ENCODE results near the gene CAMK2A.

The CAMK2A gene

GRCh38 chr5:150277043-150277442 is 12.5 kb downstream of the CAMK2A start:
- no peak for DNase-seq

- no peak for DNase-seq
These were observed 14.8 kb downstream of the CAMK2A start for GRCh38 chr5:150274811-150275210.

DNA sequence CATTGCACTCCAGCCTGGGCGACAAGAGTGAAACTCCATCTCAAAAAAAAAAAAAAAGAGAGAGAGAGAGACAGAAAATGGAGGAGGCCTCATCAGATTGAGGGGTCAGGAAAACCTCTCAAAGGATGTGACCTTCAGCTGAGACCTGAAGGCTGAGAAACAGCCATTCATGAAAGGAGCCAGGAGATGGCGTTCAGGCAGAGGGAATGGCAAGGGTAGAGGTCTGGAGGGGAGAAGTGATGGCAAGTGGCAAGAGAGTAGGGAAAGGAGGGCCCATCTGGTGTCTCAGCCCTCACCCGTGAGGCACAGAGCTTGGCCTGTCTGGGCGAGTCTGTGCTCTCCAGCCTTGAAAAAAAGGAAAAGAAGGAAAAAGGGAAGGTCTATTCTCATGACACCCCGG is 17.0 kb downstream of the CAMK2A start:
- no peak for DNase-seq

DNA sequence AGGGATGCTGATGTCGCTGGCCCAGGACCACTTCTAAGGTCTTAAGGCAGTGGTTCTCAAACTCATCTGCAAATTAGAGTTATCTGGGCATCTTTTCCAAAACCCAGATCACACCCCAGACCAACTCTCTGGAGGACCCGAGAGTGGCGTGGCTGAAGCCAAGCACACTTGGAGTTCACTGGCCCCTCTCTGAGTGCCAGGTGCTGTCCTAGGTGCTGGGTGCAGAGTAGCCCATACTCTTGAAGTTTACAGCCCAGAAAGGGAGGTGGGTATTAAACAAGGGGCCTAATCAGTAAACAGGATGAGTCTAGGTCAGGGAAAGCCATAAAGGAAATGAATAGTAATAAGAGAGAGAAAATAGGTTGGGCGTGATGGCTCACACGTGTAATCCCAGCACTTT is 17.6 kb downstream of the CAMK2A start:
- no peak for DNase-seq

DNA sequence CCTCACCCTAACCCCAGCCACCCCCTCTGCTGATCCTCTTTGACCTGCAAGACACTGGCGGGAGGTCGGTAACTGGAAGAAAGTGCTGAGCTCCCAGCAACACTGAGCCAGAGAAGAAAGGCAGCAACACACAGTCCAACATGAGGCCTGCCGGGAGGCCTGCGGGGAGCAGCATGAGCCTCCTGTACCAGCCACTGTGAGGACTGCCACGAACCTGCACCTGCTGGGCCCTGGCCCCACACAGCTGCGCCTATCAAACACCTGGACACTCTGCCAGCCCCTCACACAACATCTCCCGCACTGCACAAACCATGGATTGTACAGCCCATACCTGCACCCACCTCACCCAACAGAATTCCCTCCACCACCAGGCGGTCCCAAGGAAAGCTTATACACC is 18.3 kb downstream of the CAMK2A start:
- no peak for DNase-seq

GRCh38 chr5:150270541-150271295 is 18.9 kb downstream of the CAMK2A start:
- no peak for DNase-seq

DNA sequence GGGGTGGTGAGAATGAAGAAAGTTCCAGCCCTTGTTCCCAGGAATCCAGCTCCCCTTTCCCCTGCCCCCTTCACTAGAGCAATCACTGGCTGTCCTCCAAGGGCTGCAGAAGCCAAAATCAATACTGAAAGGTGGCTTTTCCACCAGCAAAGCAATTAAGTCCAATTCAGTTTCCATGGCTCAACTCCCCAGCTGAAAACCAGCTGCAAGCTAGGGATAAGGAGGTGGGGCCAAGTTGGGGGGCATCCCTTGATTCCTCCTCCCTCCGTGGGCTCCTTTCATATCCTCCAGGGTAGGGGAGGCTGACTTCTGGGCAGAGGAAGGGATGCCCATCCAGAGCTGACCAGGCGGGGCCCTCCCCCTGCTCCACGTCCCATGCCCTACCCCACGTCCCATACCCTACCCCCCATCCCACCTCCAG is 22.7 kb downstream of the CAMK2A start:
- DNase-seq: no peak

- DNase-seq: no peak
These were observed 23.6 kb downstream of the CAMK2A start for GRCh38 chr5:150265870-150266383.

DNA sequence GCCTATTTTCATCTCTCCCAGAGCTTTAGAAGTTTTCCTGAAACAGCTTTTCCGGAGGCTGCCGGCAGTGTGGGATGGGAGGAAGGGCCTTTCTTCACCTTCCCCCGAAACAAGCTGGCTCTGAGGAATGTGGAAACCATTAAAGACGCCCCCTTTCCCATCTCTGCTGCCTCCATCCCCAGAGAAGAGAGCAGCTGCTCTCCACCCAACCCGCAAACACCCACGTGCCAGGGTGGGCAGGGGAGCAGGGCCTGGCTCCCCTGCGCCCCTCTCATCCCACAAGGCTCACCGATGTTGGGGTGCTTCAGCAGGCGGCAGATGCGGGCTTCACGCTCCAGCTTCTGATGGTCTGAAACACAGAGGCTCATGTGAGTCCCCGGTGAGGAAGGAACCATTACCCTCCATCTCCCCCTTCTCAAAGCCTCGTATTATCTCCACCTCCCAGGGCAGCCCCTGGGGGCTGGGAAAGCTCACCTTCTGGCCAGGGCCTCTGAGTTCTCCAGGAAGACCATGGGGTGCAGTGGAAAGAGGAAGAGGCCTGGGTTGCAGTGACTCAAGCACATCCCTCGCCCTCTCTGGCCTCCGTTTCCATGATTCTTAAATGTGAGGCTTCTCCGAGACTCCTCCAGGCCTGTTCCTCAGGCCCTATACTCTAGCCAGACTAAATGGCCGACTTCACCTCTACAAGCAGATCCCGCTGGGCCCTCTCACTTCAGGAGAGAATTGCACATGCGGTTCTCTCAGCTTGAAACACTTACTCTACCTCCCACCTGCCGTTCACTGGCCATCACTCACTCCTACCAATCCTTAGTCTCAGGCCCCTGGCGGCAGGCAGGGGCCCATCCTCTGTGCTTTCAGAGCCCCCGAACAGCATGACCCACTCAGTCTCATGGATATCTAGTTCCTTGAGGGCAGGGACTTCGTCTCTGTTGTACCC is 24.6 kb downstream of the CAMK2A start:
- DNase-seq: no peak

DNA sequence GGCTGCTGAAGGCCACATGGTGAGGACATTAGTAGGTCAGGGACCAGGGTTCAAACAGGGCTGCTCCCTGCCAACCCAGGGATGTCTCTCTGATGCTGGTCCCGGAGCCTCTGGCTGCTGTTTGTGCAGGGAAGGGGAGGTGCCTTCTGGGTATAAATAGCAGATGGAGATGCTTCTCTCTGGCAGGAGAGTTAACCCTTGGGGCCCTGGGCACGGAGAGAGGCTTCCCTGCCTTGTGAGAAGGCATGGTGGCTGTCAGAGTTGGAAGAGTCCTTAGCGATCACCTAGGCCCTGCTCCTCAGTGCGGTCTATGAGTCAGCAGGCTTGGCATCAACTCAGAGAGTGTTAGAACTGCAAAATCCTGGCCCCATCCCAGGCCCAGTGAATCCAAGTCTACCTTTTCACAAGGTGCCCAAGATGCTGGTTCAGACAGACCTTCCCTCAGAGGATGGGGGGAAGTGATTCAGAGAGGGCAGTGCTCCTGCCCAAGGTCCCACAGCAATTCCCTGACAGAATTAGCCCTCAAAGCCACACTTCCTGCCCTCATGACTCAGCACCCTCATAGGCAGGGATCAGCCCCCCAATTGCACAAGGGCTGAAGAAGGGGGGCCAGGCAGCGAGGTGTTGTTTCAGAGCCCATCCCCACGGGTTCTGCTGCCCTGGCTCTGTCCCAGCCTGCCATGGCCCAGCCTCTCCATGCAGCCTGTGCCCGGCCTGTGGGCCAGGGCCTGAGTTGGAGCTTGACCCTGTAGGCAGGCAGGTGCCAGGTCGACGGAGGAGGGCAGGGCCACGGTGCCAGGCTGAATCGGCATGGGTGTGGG is 25.6 kb downstream of the CAMK2A start:
- DNase-seq: no peak

DNA sequence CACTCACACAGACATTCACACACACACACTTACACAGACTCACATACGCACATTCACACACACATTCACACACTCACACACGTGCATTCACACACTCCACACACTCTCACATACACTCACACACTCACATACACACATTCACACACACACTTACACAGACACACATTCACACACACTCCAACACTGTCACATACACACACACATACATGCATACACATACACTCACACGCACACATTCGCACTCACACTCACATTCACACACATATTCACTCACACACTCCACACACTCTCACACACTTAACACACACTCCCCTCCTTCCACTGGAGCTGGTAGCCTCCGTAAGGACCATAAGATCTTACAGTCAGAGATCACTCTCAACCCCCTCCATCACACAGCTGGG is 26.2 kb downstream of the CAMK2A start:
- DNase-seq: no peak

DNA sequence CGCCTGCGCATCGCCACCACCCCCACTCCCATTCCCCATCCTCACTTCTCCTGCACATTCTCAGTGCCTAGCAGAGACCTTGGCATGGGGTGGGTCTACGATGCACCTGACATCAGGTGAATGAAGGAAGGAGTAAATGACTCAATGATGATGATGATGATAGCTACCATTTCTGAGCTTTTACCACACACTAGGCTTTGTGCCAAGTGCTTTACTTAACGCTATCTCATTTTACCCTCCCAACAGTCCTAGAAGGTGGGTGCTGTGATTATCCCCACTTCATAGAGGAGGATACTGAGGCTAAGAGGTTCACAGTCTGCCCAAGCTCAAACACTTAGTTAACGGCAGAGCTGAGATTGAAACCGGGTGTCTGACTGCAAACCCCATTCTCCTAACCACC is 27.1 kb downstream of the CAMK2A start:
- DNase-seq: no peak

DNA sequence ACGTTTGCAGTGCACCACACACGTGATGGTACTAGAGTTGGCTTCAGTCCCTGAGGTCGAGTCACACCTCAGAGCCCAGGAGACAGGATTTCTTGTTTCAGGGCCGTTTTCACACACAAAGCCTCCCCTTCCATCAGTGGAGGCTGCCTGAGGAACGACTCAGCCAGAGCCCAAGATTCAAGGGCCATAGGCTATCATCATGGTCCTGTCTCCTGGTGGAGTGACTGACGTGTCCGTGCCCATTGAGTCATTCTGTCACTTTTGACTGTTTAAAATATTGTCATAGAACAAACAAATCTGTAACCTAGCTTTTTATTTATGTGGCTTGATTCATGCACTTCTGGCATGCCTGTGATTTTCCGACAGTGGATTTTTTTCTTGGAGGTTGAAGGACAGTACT is 28.3 kb downstream of the CAMK2A start:
- no peak for DNase-seq

GRCh38 chr5:150258130-150258529 is 31.4 kb downstream of the CAMK2A start:
- DNase-seq: no peak

DNA sequence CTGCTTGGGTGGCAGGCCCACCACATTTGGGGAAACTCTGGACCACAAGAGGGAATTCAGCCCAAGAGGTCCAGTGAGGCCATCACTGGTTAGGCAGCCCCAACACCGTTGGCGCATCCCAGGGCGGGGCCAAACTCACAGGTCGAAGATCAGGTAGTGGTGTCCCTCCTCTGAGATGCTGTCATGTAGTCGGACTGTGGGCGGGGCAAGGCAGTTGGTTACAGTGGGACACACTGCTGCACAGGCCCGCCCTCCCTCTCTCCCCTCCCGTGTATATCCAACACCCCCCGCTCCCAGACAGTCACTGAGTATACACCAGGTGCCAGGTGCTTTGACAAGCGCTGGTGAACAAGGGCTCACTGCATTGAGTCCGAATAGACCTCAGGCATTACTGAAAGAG is 32.1 kb downstream of the CAMK2A start:
- no peak for DNase-seq

- DNase-seq: no peak
These were observed 33.0 kb downstream of the CAMK2A start for GRCh38 chr5:150256410-150257064.

GRCh38 chr5:150255659-150256409 is 33.7 kb downstream of the CAMK2A start:
- no peak for DNase-seq

GRCh38 chr5:150254774-150255173 is 34.8 kb downstream of the CAMK2A start:
- DNase-seq: no peak

- DNase-seq: no peak
These were observed 35.2 kb downstream of the CAMK2A start for GRCh38 chr5:150254363-150254762.

DNA sequence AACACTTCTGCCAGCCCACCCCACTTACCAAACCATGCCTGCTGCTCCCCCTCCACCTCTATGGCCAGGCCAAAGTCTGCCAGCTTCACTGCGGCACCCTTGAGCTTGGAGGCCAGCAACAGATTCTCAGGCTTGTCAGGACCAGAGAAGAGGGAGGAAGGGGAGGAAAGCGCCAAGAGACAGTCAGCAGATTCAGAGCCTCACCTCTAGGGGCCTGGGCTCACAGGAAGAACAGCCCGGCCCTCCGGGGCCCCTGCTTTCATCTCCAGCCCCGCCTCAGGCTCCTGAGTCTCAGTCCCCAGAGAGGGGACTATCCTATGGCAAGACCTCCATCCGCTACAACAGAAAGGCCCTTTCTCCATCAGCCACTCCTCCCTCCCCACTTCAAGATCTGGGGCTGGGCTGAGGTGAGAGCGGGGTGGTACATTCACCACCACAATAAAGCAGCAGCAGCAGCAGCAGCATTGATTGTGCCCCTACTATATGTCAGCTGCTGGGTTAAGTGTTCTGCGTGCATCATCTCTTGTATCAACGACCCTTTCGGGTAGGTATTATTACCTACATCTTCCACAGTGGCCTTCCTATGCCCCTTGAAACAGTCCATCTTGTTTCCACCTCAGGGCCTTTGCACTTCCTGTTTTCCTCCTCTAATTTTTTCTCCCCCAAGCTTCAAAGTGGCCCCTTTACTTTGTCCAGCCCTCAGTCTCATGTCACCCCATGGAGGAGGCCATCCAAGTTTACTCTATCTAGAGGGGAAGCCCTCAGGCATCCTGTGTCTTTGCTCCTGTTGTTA is 36.0 kb downstream of the CAMK2A start:
- no peak for DNase-seq

DNA sequence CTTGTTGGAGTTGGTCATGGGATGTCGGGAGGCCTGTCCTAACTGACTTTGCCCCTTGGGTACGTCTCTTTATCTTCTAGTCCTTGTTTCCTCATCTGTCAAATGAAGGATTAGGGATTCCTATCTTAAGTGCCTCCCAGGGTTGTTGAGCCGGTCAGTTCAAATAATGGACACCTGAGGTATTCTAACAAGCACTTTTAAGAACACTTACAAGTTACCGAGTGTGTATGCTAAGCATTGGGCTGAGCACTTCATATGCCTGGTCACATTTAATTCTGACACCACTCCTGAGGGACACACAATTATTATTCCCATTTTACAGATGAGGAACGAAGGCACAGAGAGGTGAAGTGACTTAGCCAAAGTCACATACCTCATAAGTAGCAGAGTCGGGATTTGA is 37.1 kb downstream of the CAMK2A start:
- no peak for DNase-seq

Measured in activated CD4-positive, alpha-beta T cell treated with anti-CD3 and anti-CD28 coated beads, Interleukin-2, amount 50 U/mL, for 16 hours (primary cell).